ENCODE measurements around the gene UBQLN3.

DNA sequence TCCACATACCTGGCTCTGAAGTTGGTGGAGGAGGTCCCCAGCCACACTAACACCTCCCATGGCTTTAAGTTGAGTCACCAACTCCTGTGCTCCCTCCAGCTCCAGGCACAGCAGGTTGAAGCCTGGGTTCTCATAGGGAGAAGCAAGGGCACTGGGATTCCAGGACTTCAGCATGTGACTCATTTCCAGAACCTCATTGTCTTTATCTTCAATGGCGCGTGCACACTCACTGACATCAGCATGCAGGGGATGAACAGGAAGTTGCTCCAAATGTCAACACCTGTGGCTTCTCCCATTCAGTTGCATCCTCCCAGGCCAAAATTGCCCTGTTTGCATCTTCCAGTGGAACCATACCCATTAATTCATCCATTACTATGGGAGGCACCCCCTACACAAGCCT, 12.6 kb upstream of the UBQLN3 start:
- TF ChIP-seq, protein P1, sequence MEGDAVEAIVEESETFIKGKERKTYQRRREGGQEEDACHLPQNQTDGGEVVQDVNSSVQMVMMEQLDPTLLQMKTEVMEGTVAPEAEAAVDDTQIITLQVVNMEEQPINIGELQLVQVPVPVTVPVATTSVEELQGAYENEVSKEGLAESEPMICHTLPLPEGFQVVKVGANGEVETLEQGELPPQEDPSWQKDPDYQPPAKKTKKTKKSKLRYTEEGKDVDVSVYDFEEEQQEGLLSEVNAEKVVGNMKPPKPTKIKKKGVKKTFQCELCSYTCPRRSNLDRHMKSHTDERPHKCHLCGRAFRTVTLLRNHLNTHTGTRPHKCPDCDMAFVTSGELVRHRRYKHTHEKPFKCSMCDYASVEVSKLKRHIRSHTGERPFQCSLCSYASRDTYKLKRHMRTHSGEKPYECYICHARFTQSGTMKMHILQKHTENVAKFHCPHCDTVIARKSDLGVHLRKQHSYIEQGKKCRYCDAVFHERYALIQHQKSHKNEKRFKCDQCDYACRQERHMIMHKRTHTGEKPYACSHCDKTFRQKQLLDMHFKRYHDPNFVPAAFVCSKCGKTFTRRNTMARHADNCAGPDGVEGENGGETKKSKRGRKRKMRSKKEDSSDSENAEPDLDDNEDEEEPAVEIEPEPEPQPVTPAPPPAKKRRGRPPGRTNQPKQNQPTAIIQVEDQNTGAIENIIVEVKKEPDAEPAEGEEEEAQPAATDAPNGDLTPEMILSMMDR (IDR thresholded peaks at IDR 0.05) = no peak
- TF ChIP-seq POLR2A (IDR thresholded peaks at IDR 0.05) = no peak
- TF ChIP-seq EP300 (IDR thresholded peaks at IDR 0.05) = no peak
- TF ChIP-seq POLR2AphosphoS5 (IDR thresholded peaks at IDR 0.05) = no peak

Data from upper lobe of left lung (tissue), 4 donors.